ENCODE data around the gene ARHGAP32.
A peak's percentile ranks its signal among the peaks of the same experiment; 100 is the strongest.
"Not testable (repeated sequence)": the region's sequence is repeated elsewhere in the genome, so short reads cannot be mapped to it uniquely, and the experiment has no call there.

ARHGAP32 gene

DNA sequence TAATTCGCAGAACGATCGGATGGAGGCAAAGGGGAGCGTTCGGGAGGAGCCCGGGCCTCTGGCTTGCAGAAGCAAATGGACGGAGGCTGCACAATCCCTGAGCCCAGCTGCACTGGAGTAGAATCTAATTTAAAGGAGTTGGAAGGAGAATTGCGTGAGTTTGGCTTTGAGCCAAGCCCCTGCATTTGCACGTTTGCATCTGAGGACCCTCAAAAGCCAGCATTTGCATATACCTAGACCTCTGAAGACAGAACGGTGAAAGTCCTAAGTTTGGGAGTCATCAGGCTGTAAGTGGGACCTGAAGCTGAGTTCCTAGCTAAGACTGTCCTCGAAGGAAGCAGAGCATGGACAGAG, 265.0 kb downstream of the ARHGAP32 start:
- DNase-seq, result no peak

DNA sequence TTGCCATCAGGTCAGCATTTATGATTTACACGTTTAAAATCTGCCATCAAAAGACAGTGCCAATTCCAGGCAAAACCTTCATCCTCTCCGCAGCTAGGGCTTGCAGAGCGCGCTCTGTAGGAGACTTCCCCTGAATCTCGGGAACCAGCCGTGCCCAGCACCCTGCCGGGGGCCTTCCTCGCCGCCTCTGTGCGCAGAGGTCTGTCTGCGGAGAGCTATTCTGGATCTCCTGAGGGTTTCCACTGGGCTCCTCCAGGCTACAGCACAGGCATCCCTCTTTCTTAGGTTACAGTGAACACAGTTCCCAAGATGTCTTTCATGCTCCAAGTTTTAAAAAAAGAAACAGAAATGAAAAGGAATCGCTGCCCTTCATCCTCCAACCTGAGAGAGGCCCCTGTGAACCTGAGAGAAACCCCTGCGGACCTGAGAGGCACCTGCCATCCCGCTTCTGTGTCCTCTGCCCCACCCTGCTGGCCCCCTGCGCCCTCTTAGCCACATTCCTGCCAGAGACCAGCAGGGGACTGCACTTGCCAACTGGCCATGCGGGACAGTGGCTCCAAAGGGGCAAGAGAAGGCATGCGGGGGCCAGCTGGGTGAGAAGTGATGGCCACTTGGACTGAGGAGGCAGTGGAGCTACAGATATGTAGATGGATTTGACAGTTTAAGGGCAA, 265.6 kb downstream of the ARHGAP32 start:
- DNase-seq, result no peak

DNA sequence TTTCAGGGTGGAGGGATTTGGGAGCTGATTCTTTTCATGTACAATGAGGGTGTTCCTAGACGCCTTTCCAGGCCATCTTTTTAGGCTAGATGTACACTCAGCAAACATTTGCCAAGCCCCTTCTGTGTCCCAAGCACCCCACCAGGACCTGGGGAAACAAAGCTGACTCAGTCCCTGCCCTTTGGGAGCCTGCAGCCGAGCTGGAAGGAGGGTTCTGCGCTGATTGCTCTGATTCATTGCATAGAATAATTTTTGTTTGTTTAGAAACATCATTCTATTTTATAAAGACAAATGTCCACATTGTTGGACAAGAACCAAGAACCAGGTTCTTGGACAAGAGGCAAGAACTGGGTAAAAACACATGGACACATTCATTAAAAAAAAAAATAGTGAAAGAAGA, 266.1 kb downstream of the ARHGAP32 start:
- no peak for DNase-seq

DNA sequence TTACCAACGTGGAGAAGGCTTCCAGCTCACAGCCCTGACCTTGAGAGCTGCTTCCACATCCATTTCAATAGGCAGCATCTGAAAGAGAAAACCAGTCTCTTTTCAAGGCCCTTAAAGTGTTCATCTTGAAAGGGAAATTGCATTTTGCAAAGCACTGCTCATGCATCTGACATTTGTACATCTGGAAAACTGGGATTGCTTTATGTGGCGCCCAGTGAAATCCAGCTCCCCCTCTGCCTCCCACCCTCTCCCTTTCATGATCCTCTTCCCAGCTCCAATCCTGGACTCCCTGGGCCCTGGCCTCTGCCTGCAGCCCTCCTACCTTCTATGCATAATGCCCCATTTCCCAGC, 266.9 kb downstream of the ARHGAP32 start:
- DNase-seq, result no peak

DNA sequence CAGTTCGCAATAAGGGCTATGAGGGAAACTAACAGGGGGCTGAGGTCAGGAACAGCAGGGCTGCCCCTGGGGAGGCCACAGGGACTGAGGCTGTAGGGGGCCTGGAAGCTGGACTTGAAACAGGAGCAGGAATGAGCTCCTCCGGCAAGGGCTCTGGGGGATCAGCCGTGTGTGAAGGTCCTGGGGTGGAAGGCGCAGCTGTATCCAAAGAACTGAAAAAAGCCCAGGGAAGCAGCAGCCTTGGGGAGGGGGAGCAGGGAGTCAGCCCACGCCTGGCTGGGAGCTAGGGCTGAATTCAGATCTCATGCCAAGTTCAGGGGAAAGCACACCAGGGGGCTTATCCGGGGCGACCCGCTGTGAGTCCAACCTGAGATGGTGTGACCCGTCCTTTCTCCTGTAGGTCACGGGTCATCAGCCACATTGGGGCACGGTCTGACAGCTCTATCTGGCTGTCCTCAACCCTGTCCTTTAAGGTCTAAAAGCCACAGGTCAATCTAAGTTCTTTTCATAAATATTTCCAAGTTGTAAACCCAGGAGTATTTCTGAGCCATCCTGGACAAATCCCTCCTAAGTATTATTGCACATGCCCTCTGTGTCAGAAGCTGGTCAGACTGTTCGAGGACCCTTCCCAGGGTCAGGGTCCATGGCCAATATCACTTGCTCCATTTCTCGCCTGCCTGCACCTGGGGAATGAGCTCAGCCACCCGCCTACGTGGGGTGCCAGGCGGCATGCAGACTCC, 267.4 kb downstream of the ARHGAP32 start:
- no peak for DNase-seq

DNA sequence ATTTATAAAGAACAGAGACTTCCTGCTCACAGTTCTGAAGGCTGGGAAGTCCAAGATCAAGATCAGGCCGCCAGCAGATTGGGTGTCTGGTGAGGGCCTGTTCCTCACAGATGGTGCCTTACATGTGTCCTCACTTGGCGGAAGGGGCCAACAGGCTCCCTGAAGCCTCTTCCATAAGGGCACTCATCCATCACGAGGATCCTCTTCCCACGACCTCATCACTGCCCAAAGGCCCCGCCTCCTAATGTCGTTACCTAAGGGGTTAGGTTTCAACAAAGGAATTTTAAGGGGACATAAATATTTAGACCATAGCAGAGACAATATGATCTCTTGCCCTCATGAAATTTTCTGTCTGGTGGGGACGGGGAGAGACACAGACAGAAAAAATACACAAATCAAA, 268.0 kb downstream of the ARHGAP32 start:
- DNase-seq, result no peak

DNA sequence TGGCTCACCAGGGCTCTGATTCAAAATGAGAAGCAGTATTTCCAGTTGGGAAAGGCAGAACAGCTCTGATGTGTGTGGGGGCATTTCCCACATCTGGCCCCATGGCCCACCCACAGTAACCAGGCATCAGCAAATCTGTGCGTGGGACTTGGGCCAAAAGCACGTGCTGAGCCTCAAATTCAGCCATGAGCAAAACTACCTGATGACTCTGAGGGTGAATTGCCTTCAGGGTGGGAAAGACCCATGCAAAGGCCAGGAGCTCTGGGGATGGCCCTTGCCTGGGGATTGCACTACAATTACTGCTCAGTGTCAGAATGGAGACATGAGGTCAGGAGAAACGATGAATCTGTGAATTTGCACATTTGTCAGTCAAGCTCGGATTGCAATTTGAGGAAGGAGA, 270.3 kb downstream of the ARHGAP32 start:
- DNase-seq, result no peak

DNA sequence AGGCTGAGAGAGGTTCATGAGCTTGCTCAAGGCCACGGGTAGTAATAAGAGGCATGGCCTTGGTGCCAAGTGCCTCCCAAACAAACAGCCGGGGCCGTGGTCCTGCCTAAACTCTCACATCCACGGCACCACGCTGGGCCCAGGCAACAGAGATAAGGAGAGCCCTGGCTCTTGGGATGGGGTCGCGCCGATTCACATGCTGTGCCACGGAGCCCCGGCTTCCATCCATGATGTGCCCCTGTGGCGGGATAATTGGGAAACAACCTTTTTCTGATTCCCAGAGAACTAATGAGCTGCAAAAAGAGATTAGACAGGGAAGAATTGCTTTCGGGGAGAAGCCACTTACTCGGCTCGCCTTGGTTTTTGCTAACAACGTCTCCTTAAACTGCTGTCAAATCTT, 271.5 kb downstream of the ARHGAP32 start:
- DNase-seq, result no peak

DNA sequence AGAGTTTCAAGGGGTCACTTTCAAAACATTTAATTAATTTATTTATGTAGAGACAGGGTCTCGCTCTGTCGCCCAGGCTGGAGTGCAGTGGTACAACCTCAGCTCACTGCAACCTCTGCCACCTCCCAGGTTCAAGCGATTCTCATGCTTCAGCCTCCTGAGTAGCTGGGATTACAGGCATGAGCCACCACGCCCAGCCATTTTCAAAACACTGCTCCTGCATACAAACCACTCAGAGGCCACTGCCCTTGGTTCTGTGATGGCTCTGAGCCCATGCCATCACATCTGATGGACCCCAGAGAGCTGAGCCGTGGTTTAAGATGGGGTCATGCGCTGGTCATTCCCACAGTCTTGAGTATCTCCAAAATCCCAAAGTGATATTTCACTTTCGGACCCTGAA, 272.5 kb downstream of the ARHGAP32 start:
- not testable (repeated sequence) for DNase-seq

DNA sequence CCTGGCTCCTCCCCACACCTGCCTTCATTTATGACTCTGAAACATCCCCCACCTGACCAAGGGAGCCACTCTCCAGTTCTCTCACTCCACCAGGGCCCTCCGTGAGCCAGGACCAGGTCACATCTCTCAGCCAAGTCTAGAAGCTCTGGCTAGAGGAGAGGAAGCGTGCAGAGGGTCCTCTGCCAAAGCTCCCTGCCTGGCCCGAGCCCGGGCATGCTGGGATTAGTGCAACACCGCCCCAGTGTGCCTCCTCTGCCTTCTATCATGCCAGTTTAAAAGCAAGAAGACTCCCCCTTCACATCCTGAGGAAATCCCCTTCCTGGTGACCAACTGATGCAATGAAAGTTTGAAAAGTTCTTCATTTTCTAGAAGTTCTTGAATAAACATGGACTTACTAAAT, 272.9 kb downstream of the ARHGAP32 start:
- no peak for DNase-seq

DNA sequence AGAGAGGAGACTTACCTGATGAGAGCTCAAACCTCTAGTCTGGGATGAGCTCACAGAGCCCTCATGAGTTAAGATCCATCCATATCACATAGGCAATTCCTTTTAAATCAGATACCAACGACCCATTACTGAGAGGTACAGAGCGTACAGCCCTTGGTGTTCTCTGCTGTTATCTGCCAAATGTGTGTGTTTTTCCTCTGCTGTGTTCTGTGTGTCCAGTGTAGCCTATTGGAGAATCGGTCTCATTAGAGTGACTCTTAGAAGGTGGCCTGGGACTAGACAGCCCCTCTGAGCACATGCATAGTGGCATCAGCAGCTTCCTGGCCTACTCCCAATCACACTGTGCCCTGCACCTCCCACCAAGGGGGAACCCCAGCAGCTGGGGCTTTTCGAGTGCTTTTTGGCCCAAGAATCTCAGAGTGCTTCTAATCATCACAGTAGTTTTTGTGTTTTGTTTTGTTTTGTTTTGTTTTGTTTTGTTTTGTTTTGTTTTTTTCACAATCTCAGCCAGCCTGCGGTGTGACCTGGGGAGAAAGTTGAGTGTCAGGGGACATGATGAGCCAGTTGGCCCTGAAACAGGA, 274.9 kb downstream of the ARHGAP32 start:
- no peak for DNase-seq

DNA sequence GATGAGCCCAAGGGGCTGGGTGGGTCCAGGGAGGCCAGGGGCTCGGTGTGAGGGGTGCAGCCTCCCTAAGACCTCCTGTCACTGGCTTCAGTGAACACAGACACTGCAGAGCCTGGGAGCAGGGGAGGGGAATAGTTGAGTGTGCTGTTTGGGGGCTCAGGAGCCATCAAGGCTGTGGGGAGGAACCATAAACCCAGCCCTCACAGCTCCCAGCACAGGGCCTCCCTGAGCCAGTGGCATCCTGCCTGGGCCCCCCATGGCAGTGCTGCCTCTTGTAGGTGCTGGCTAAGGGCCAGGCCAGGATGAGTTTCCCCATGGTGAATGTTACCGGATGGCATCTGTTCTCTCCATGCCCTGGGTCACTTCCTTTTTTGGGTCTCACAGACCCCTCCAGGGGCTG, 275.4 kb downstream of the ARHGAP32 start:
- DNase-seq, result no peak

DNA sequence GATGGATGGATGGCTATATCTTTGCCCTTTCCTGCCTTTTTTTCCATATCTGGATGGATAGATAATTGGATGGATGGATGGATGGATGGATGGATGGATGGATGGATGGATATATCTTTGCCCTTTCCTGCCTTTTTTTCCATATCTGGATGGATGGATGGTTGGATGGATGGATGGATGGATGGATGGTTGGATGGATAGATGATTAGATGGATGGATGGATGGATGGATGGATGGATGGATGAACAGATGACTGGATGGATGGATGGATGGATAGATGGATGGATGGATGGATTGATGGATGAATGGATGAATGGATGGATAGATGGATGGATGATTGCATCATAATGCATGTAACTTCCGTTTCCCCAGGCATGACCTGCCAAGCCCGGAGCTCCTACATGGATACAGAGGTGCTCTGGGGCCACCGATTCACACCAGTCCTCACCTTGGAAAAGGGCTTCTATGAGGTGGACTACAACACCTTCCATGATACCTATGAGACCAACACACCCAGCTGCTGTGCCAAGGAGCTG, 276.0 kb downstream of the ARHGAP32 start:
- DNase-seq, result no peak

DNA sequence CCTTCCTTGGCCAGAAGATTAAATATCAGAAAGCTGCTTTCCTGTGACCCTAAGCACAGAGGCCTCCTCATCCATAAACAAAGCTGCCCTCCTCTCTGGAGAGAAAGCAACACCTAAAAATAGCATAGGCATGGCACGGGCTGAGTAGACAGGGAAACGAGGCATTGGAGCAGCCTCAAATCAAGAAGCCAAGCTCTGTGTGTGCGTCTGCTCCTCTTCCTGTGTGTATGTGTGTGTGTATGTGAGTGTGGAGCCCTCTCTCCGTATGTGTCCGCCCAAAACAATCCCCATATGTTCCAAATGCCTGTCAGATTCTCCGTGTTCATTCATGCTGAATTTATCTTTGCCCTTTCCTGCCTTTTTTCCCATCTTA, 277.0 kb downstream of the ARHGAP32 start:
- peak; percentile 37 for DNase-seq

Data from NCI-H1694 treated with DMSO at 0.1 percent for 48 hours (cell line).